Esophagus squamous epithelium (tissue), 5 donors: ENCODE measurements around the gene C1orf210. TPM values are rescaled to one million over a fixed set of nuclear protein-coding genes. Genes with fewer than 3 reads are reported as not detected.

Source experiments
- DNase-seq: peaks from one replicate; lab custom pipeline; 2025; lab: John Stamatoyannopoulos, UW
- H3K27ac ChIP-seq, 4 donors: fragments of 200-600 bp; sonication (generic); one replicate each; pipeline ENCODE4 v1.5.1; 2016 to 2019; ENCODE audit warnings: mild to moderate bottlenecking in 1 of 4
- H3K27me3 ChIP-seq, 4 donors: fragments of 200-600 bp; sonication (generic); 1 replicate in 3 of 4; 2 replicates in 1 of 4; pipeline versions ENCODE4 v1.5.1 to v1.6.0; 2017 to 2021; ENCODE audit warnings: antibody characterized with exemption in 1 of 4
- H3K36me3 ChIP-seq, 3 donors: fragments of 200-600 bp; sonication (generic); one replicate each; pipeline ENCODE4 v1.5.1; 2016 to 2019
- H3K4me1 ChIP-seq, 3 donors: fragments of 200-600 bp; sonication (generic); one replicate each; pipeline ENCODE4 v1.5.1; 2017 to 2019
- H3K4me3 ChIP-seq, 4 donors: fragments of 200-600 bp; sonication (generic); 1 replicate in 3 of 4; 2 replicates in 1 of 4; pipeline ENCODE4 v1.5.1; 2016 to 2019; ENCODE audit warnings: mild to moderate bottlenecking in 2 of 4, moderate library complexity in 1 of 4
- H3K9me3 ChIP-seq, 3 donors: fragments of 200-600 bp; sonication (generic); one replicate each; pipeline ENCODE4 v1.5.1; 2016 to 2019
- POLR2A ChIP-seq, 4 donors: fragments of 450-650 bp; IDR thresholded peaks; one replicate each; pipeline ENCODE4 v1.6.1; 2017; ENCODE audit warnings: antibody characterized with exemption in 4 of 4, mild to moderate bottlenecking in 4 of 4, moderate library complexity in 3 of 4
- WGBS, 2 donors: methylation state at CpG; one replicate each; pipeline ENCODE4 v1.1.5; 2018; 5-methylcytosine and 5-hydroxymethylcytosine counted together
- intact Hi-C: fragments of 100-400 bp; cut with DNase I; formaldehyde crosslinking; loops from one replicate; pipeline ENCODE4 v1.15.0; 2022
- total RNA-seq, 4 donors: library from RNA; depleted of rRNA; stranded (reverse); fragments of >200 nt; gene quantifications; one replicate each; pipeline ENCODE4 v1.1.0, GENCODE V29; 2016
- TF ChIP-seq, protein P1 (sequence below), 6 experiments: fragments of 450-650 bp in 4 of 6; fragments of 200-600 bp in 2 of 6; sonication (generic) in 2 of 6; IDR thresholded peaks; one replicate each; pipeline ENCODE4 v1.5.1; 2016 to 2019; ENCODE audit warnings: antibody characterized with exemption in 6 of 6, mild to moderate bottlenecking in 4 of 6, moderate library complexity in 4 of 6
- donor health status: DM: yes; HTN: yes; CAD: no.

Gene C1orf210
- total RNA-seq, 4 donors from 2014 or later: 7.9 to 16.2 (median 11.4) TPM

- Histone ChIP-seq H3K4me1 (peaks cover 0 to 29% (median 3%) of the 10 kb centered on the region in 3 donors), H3K27me3 (no peaks in the 10 kb centered on the region), H3K36me3 (no peaks in the 10 kb centered on the region), H3K9me3 (no peaks in the 10 kb centered on the region), H3K4me3 (no peak overlapping the region), H3K27ac (no peak overlapping the region)
- 78 to 80% methylated on average over 8 of the region's 8 CpGs for WGBS, 2 donors
- TF ChIP-seq, protein P1, sequence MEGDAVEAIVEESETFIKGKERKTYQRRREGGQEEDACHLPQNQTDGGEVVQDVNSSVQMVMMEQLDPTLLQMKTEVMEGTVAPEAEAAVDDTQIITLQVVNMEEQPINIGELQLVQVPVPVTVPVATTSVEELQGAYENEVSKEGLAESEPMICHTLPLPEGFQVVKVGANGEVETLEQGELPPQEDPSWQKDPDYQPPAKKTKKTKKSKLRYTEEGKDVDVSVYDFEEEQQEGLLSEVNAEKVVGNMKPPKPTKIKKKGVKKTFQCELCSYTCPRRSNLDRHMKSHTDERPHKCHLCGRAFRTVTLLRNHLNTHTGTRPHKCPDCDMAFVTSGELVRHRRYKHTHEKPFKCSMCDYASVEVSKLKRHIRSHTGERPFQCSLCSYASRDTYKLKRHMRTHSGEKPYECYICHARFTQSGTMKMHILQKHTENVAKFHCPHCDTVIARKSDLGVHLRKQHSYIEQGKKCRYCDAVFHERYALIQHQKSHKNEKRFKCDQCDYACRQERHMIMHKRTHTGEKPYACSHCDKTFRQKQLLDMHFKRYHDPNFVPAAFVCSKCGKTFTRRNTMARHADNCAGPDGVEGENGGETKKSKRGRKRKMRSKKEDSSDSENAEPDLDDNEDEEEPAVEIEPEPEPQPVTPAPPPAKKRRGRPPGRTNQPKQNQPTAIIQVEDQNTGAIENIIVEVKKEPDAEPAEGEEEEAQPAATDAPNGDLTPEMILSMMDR (IDR thresholded peaks at IDR 0.05): no peak
- no peak for TF ChIP-seq POLR2A (IDR thresholded peaks at IDR 0.05)
- intact Hi-C loops: no loop called here
- DNase-seq: no peak
These were observed 50.3 kb downstream of the C1orf210 start for GRCh38 chr1:43235040-43235439.

- Histone ChIP-seq H3K9me3 (no peaks in the 10 kb centered on the region), H3K4me1 (peaks cover 0 to 33% (median 3%) of the 10 kb centered on the region in 3 donors), H3K27me3 (no peaks in the 10 kb centered on the region), H3K4me3 (no peak overlapping the region), H3K27ac (no peak overlapping the region), H3K36me3 (no peaks in the 10 kb centered on the region)
- TF ChIP-seq, protein P1 (IDR thresholded peaks at IDR 0.05): no peak
- no peak for TF ChIP-seq POLR2A (IDR thresholded peaks at IDR 0.05)
- no peak for DNase-seq
- WGBS, 2 donors: 89 to 93% methylated on average over 3 to 10 of the region's 17 CpGs
- intact Hi-C loops: no loop called here
These were observed 51.1 kb downstream of the C1orf210 start for GRCh38 chr1:43234267-43234666.

- Histone ChIP-seq H3K4me1 (peaks cover 0 to 33% (median 3%) of the 10 kb centered on the region in 3 donors), H3K27ac (no peak overlapping the region), H3K4me3 (no peak overlapping the region), H3K27me3 (no peaks in the 10 kb centered on the region), H3K9me3 (no peaks in the 10 kb centered on the region), H3K36me3 (no peaks in the 10 kb centered on the region)
- WGBS, 2 donors: 86 to 89% methylated on average over 5 of the region's 5 CpGs
- DNase-seq: no peak
- TF ChIP-seq, protein P1 (IDR thresholded peaks at IDR 0.05): no peak
- no peak for TF ChIP-seq POLR2A (IDR thresholded peaks at IDR 0.05)
- intact Hi-C loops: no loop called here
These were observed 51.8 kb downstream of the C1orf210 start for GRCh38 chr1:43233631-43234030.

- TF ChIP-seq, protein P1 (IDR thresholded peaks at IDR 0.05): no peak
- TF ChIP-seq POLR2A (IDR thresholded peaks at IDR 0.05): no peak
- WGBS, 2 donors: 83 to 91% methylated on average over 4 of the region's 4 CpGs
- no peak overlapping the region for H3K27ac ChIP-seq
- no peaks in the 10 kb centered on the region for H3K27me3 ChIP-seq
- no peaks in the 10 kb centered on the region for H3K9me3 ChIP-seq
- H3K36me3 ChIP-seq: no peaks in the 10 kb centered on the region
- H3K4me3 ChIP-seq: no peak overlapping the region
- DNase-seq: no peak
- H3K4me1 ChIP-seq: peaks cover 0 to 22% (median 0%) of the 10 kb centered on the region in 3 donors
- intact Hi-C loops: no loop called here
These were observed 52.9 kb downstream of the C1orf210 start for GRCh38 chr1:43232482-43232881.

DNA sequence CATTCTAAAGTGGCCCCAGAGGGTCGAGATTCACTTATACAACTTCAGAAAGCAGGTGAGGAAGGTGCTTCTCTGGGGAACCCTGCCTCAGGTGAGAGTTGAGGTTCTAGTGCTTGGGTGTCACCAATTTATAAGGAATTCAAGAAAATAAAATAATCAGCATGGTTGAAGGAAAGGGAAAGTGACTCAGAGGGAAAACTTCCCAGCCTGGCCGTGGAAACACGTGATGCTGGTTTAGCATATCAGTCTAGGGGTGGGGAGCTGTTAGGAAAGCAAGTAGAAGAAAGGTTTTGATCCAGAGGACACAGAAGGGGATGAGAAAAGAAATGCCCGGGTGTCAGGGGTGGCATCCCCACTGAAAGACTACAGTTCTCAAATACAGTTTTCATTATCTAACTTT lies 53.3 kb downstream of the C1orf210 start:
- TF ChIP-seq, protein P1 (IDR thresholded peaks at IDR 0.05): no peak
- H3K4me3 ChIP-seq: no peak overlapping the region
- no peaks in the 10 kb centered on the region for H3K9me3 ChIP-seq
- DNase-seq: no peak
- no peak overlapping the region for H3K27ac ChIP-seq
- H3K4me1 ChIP-seq: peaks cover 2 to 25% (median 3%) of the 10 kb centered on the region in 3 donors
- H3K36me3 ChIP-seq: no peaks in the 10 kb centered on the region
- H3K27me3 ChIP-seq: no peaks in the 10 kb centered on the region
- 28 to 47% methylated on average over 4 of the region's 4 CpGs for WGBS, 2 donors
- intact Hi-C loops: no loop called here

Other genes with a start within 250 kb of the C1orf210 start
- 10 to 100 TPM; 44.4 to 99.3 (median 60.7) TPM for gene EBNA1BP2, start 113.3 kb downstream of the C1orf210 start, total RNA-seq
- not detected for gene CFAP57, start 113.3 kb downstream of the C1orf210 start, total RNA-seq
- 10 to 100 TPM in 2 of 4 donors, 1 to 10 TPM in 2; 4.2 to 15.5 (median 10.2) TPM for gene TMEM125, start 15.6 kb downstream of the C1orf210 start, total RNA-seq
- gene TIE1, start 15.4 kb upstream of the C1orf210 start, total RNA-seq: 10 to 100 TPM in 1 of 4 donors, 1 to 10 TPM in 3; 3.1 to 16.6 (median 5.9) TPM
- gene MPL, start 52.2 kb upstream of the C1orf210 start, total RNA-seq: not detected
- gene CDC20, start 73.4 kb upstream of the C1orf210 start, total RNA-seq: 10 to 100 TPM; 16.5 to 96.0 (median 33.6) TPM
- gene ELOVL1, start 82.4 kb upstream of the C1orf210 start, total RNA-seq: 100 to 1,000 TPM in 3 of 4 donors, 10 to 100 TPM in 1; 99.8 to 187 (median 115) TPM
- gene MED8, start 104.2 kb upstream of the C1orf210 start, total RNA-seq: 10 to 100 TPM; 34.5 to 60.1 (median 38.6) TPM
- gene SZT2, start 104.3 kb upstream of the C1orf210 start, total RNA-seq: 10 to 100 TPM; 12.4 to 40.0 (median 27.7) TPM
- gene HYI, start 168.3 kb upstream of the C1orf210 start, total RNA-seq: 10 to 100 TPM in 3 of 4 donors, 1 to 10 TPM in 1; 7.0 to 30.9 (median 14.7) TPM
- gene PTPRF, start 245.3 kb upstream of the C1orf210 start, total RNA-seq: 100 to 1,000 TPM; 104 to 243 (median 112) TPM